Lower leg skin (tissue), 3 donors: Measurements from ENCODE around the gene EPB42.

Experiments used
- CTCF ChIP-seq, 3 donors: fragments of 450-650 bp; IDR thresholded peaks; one replicate each; pipeline ENCODE4 v1.5.1; 2016; ENCODE audit warnings: antibody characterized with exemption in 3 of 3, mild to moderate bottlenecking in 3 of 3, moderate library complexity in 2 of 3
- POLR2A ChIP-seq, 2 donors: fragments of 450-650 bp; IDR thresholded peaks; one replicate each; pipeline ENCODE4 v1.6.1; 2016 to 2017; ENCODE audit warnings: antibody characterized with exemption in 2 of 2, mild to moderate bottlenecking in 1 of 2, moderate library complexity in 1 of 2

- TF ChIP-seq CTCF (IDR thresholded peaks at IDR 0.05) (no peak), POLR2A (IDR thresholded peaks at IDR 0.05) (no peak)
These were observed 10.6 kb downstream of the EPB42 start for GRCh38 chr15:43210172-43210745.
